Stomach (tissue), 4 donors: ENCODE measurements around the gene SCFD2.

Experiments used
- POLR2AphosphoS5 ChIP-seq, 3 donors: sonication (generic); formaldehyde crosslinking; IDR thresholded peaks; one replicate each; pipeline ENCODE4 v1.6.1; 2016; ENCODE audit warnings: antibody characterized with exemption in 3 of 3
- TF ChIP-seq, protein P1 (sequence below), 7 experiments: fragments of 450-650 bp in 4 of 7; fragments of 200-600 bp in 3 of 7; sonication (generic) in 3 of 7; IDR thresholded peaks; one replicate each; pipeline ENCODE4 v1.5.1; 2016 to 2019; ENCODE audit warnings: antibody characterized with exemption in 7 of 7, control low read depth in 2 of 7, mild to moderate bottlenecking in 1 of 7

DNA sequence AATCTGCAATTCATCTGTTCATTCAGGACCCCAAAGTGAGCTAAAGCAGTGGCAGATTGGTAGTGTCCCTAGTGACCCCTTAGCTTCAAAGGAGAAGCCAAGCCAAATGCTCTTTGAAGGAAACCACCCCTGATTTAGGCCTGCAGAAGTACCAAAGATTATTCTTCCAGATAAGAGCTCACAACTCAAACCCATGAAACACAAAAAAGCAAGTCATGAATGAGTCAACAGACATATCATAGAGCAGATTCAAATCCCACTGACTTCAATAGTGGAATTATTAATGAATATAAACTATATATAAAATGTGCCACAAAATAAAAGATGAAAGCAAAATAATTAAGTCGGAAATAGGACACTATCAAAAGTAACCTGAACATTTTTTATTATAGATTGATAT is 197.6 kb downstream of the SCFD2 start:
- TF ChIP-seq POLR2AphosphoS5 (IDR thresholded peaks at IDR 0.05): no peak
- TF ChIP-seq, protein P1, sequence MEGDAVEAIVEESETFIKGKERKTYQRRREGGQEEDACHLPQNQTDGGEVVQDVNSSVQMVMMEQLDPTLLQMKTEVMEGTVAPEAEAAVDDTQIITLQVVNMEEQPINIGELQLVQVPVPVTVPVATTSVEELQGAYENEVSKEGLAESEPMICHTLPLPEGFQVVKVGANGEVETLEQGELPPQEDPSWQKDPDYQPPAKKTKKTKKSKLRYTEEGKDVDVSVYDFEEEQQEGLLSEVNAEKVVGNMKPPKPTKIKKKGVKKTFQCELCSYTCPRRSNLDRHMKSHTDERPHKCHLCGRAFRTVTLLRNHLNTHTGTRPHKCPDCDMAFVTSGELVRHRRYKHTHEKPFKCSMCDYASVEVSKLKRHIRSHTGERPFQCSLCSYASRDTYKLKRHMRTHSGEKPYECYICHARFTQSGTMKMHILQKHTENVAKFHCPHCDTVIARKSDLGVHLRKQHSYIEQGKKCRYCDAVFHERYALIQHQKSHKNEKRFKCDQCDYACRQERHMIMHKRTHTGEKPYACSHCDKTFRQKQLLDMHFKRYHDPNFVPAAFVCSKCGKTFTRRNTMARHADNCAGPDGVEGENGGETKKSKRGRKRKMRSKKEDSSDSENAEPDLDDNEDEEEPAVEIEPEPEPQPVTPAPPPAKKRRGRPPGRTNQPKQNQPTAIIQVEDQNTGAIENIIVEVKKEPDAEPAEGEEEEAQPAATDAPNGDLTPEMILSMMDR (IDR thresholded peaks at IDR 0.05): no peak
